Measurements from ENCODE around the gene KDM2B. TPM values are rescaled to one million over a fixed set of nuclear protein-coding genes. Genes with fewer than 3 reads are reported as not detected.

The KDM2B gene
- total RNA-seq, 1 donor, result 32.6 TPM

- peaks cover 5% of the 10 kb centered on the region for H3K36me3 ChIP-seq (ENCODE audit: insufficient read depth, low read length)
- H3K4me1 ChIP-seq (ENCODE audit: insufficient read depth, low read length), result peaks cover 7% of the 10 kb centered on the region
- DNase-seq (ENCODE audit: insufficient read length, low spot score, missing footprints), result no peak
- H3K9me3 ChIP-seq (ENCODE audit: low read depth, low read length), result no peaks in the 10 kb centered on the region
- H3K4me2 ChIP-seq (ENCODE audit: insufficient read depth, low read length), result no peak overlapping the region
- H3K27ac ChIP-seq (ENCODE audit: low read depth, low read length), result no peak overlapping the region
- H3K27me3 ChIP-seq (ENCODE audit: insufficient read depth, low read length), result no peaks in the 10 kb centered on the region
- H2AFZ ChIP-seq (ENCODE audit: low read length), result no peak overlapping the region
- no peaks in the 10 kb centered on the region for H3K79me2 ChIP-seq (ENCODE audit: insufficient read depth, low read length)
- H4K20me1 ChIP-seq (ENCODE audit: insufficient read depth, low read length), result no peaks in the 10 kb centered on the region
- no peak for TF ChIP-seq CTCF (IDR thresholded peaks at IDR 0.05; ENCODE audit: extremely low read depth, low read depth, low read length)
- no peak overlapping the region for H3K4me3 ChIP-seq (ENCODE audit: insufficient read depth, low read length)
These were observed 73.6 kb downstream of the KDM2B start for GRCh38 chr12:121507245-121507644.

GRCh38 chr12:121505513-121505912 lies 75.3 kb downstream of the KDM2B start:
- Histone ChIP-seq H3K4me2 (ENCODE audit: insufficient read depth, low read length) (no peak overlapping the region), H3K27me3 (ENCODE audit: insufficient read depth, low read length) (no peaks in the 10 kb centered on the region), H3K27ac (ENCODE audit: low read depth, low read length) (no peak overlapping the region), H3K4me3 (ENCODE audit: insufficient read depth, low read length) (no peak overlapping the region), H3K9me3 (ENCODE audit: low read depth, low read length) (no peaks in the 10 kb centered on the region), H3K4me1 (ENCODE audit: insufficient read depth, low read length) (peaks cover 10% of the 10 kb centered on the region), H4K20me1 (ENCODE audit: insufficient read depth, low read length) (no peaks in the 10 kb centered on the region), H3K79me2 (ENCODE audit: insufficient read depth, low read length) (no peaks in the 10 kb centered on the region), H3K36me3 (ENCODE audit: insufficient read depth, low read length) (peaks cover 5% of the 10 kb centered on the region), H2AFZ (ENCODE audit: low read length) (peak overlapping the region; percentile 0)
- no peak for TF ChIP-seq CTCF (IDR thresholded peaks at IDR 0.05; ENCODE audit: extremely low read depth, low read depth, low read length)
- DNase-seq (ENCODE audit: insufficient read length, low spot score, missing footprints), result peak; percentile 93

- Histone ChIP-seq H3K79me2 (ENCODE audit: insufficient read depth, low read length) (no peaks in the 10 kb centered on the region), H3K4me2 (ENCODE audit: insufficient read depth, low read length) (no peak overlapping the region), H3K4me1 (ENCODE audit: insufficient read depth, low read length) (peaks cover 16% of the 10 kb centered on the region), H3K4me3 (ENCODE audit: insufficient read depth, low read length) (no peak overlapping the region), H3K9me3 (ENCODE audit: low read depth, low read length) (no peaks in the 10 kb centered on the region), H4K20me1 (ENCODE audit: insufficient read depth, low read length) (no peaks in the 10 kb centered on the region), H3K27me3 (ENCODE audit: insufficient read depth, low read length) (no peaks in the 10 kb centered on the region), H3K27ac (ENCODE audit: low read depth, low read length) (no peak overlapping the region), H3K36me3 (ENCODE audit: insufficient read depth, low read length) (peaks cover 5% of the 10 kb centered on the region), H2AFZ (ENCODE audit: low read length) (no peak overlapping the region)
- no peak for DNase-seq (ENCODE audit: insufficient read length, low spot score, missing footprints)
- no peak for TF ChIP-seq CTCF (IDR thresholded peaks at IDR 0.05; ENCODE audit: extremely low read depth, low read depth, low read length)
These were observed 76.3 kb downstream of the KDM2B start for GRCh38 chr12:121504505-121504904.

- Histone ChIP-seq H3K4me3 (ENCODE audit: insufficient read depth, low read length) (no peak overlapping the region), H3K79me2 (ENCODE audit: insufficient read depth, low read length) (no peaks in the 10 kb centered on the region), H3K9me3 (ENCODE audit: low read depth, low read length) (no peaks in the 10 kb centered on the region), H4K20me1 (ENCODE audit: insufficient read depth, low read length) (no peaks in the 10 kb centered on the region), H3K36me3 (ENCODE audit: insufficient read depth, low read length) (peaks cover 3% of the 10 kb centered on the region), H2AFZ (ENCODE audit: low read length) (no peak overlapping the region), H3K27me3 (ENCODE audit: insufficient read depth, low read length) (no peaks in the 10 kb centered on the region), H3K4me1 (ENCODE audit: insufficient read depth, low read length) (peaks cover 16% of the 10 kb centered on the region), H3K4me2 (ENCODE audit: insufficient read depth, low read length) (no peak overlapping the region), H3K27ac (ENCODE audit: low read depth, low read length) (no peak overlapping the region)
- no peak for DNase-seq (ENCODE audit: insufficient read length, low spot score, missing footprints)
- TF ChIP-seq CTCF (IDR thresholded peaks at IDR 0.05; ENCODE audit: extremely low read depth, low read depth, low read length), result no peak
These were observed 77.4 kb downstream of the KDM2B start for GRCh38 chr12:121503395-121503794.

All from osteoblast (primary cell).